HEK293 (cell line): ENCODE measurements around the gene AK5.

Experiments used
- CTCF ChIA-PET: fragments of 350-600 bp; formaldehyde crosslinking; extraction: SDS; loops from one replicate; lab custom pipeline; 2021; ENCODE audit warnings: antibody characterized with exemption; lab: Yijun Ruan, JAX
- POLR2A ChIA-PET: fragments of 300-600 bp; formaldehyde crosslinking; extraction: SDS; loops from one replicate; lab custom pipeline; 2020; ENCODE audit warnings: antibody characterized with exemption, inconsistent platforms; lab: Yijun Ruan, JAX
- H3K27ac ChIP-seq: fragments of 200-500 bp; sonication (Bioruptor generic); 2 replicates; pipeline ENCODE4 v1.5.1; 2014; ENCODE audit warnings: low read depth, low read length, control low read depth, inconsistent platforms; ENCODE audit errors: extremely low read depth
- H3K36me3 ChIP-seq, 2 experiments: fragments of 200-500 bp in 1 of 2; sonication (Bioruptor generic) in 1 of 2; 1 replicate in 1 of 2; 2 replicates in 1 of 2; pipeline ENCODE4 v1.5.1; 2014 to 2017; ENCODE audit warnings: inconsistent platforms in 2 of 2, low read length in 2 of 2; ENCODE audit not compliant: control insufficient read depth in 2 of 2, insufficient read depth in 1 of 2
- H3K4me1 ChIP-seq: fragments of 200-500 bp; sonication (Bioruptor generic); 2 replicates; pipeline ENCODE4 v1.5.1; 2014; ENCODE audit warnings: mild to moderate bottlenecking, low read length, inconsistent platforms; ENCODE audit not compliant: control insufficient read depth, insufficient read depth
- H3K4me3 ChIP-seq: 2 replicates; pipeline ENCODE4 v1.5.1; 2011; ENCODE audit warnings: low read depth, mild to moderate bottlenecking, control low read depth, low read length, moderate library complexity
- H3K9me3 ChIP-seq: fragments of 200-500 bp; sonication (Bioruptor generic); 2 replicates; pipeline ENCODE4 v1.5.1; 2014; ENCODE audit warnings: low read depth, low read length, inconsistent platforms; ENCODE audit not compliant: control insufficient read depth, insufficient read depth
- AEBP2 ChIP-seq: fragments of 450-650 bp; formaldehyde crosslinking; IDR thresholded peaks from 2 replicates; pipeline ENCODE4 v1.5.1; 2016; ENCODE audit warnings: missing biosample characterization, missing genetic modification characterization, borderline replicate concordance
- PATZ1 ChIP-seq: fragments of 450-650 bp; formaldehyde crosslinking; IDR thresholded peaks from 2 replicates; pipeline ENCODE4 v1.5.1; 2016; ENCODE audit warnings: missing biosample characterization, missing genetic modification characterization
- PRDM4 ChIP-seq: fragments of 450-650 bp; formaldehyde crosslinking; IDR thresholded peaks from 2 replicates; pipeline ENCODE4 v1.5.1; 2017; ENCODE audit warnings: missing biosample characterization, missing genetic modification characterization
- PRDM6 ChIP-seq: fragments of 450-650 bp; formaldehyde crosslinking; IDR thresholded peaks from 2 replicates; pipeline ENCODE4 v1.5.1; 2017; ENCODE audit warnings: missing biosample characterization, missing genetic modification characterization
- TCF7L2 ChIP-seq: IDR thresholded peaks from 2 replicates; pipeline ENCODE4 v1.6.1; 2011; ENCODE audit warnings: low read depth, mild to moderate bottlenecking, inconsistent platforms, low read length, moderate library complexity, borderline replicate concordance
- ZBTB17 ChIP-seq: fragments of 450-650 bp; formaldehyde crosslinking; IDR thresholded peaks from 2 replicates; pipeline ENCODE4 v1.5.1; 2016; ENCODE audit warnings: missing biosample characterization, missing genetic modification characterization
- ZIC2 ChIP-seq: fragments of 450-650 bp; formaldehyde crosslinking; IDR thresholded peaks from 2 replicates; pipeline ENCODE4 v1.5.1; 2016; ENCODE audit warnings: missing biosample characterization, missing genetic modification characterization
- ZNF155 ChIP-seq: fragments of 450-650 bp; formaldehyde crosslinking; IDR thresholded peaks from 2 replicates; pipeline ENCODE4 v1.5.1; 2016; ENCODE audit warnings: missing biosample characterization, missing genetic modification characterization
- ZNF174 ChIP-seq: fragments of 450-650 bp; formaldehyde crosslinking; IDR thresholded peaks from 2 replicates; pipeline ENCODE4 v1.5.0; 2017; ENCODE audit warnings: missing biosample characterization, mild to moderate bottlenecking, missing genetic modification characterization
- ZNF324 ChIP-seq: fragments of 450-650 bp; formaldehyde crosslinking; IDR thresholded peaks from 2 replicates; pipeline ENCODE4 v1.5.1; 2016; ENCODE audit warnings: missing biosample characterization, missing genetic modification characterization
- ZNF561 ChIP-seq: fragments of 450-650 bp; IDR thresholded peaks from 2 replicates; pipeline ENCODE4 v1.5.1; 2018; ENCODE audit warnings: missing biosample characterization, missing genetic modification characterization, borderline replicate concordance
- ZNF585B ChIP-seq: fragments of 450-650 bp; formaldehyde crosslinking; IDR thresholded peaks from 2 replicates; pipeline ENCODE4 v1.5.1; 2016; ENCODE audit warnings: missing biosample characterization, missing genetic modification characterization
- ZNF623 ChIP-seq: fragments of 450-650 bp; formaldehyde crosslinking; IDR thresholded peaks from 2 replicates; pipeline ENCODE4 v1.5.1; 2016; ENCODE audit warnings: missing biosample characterization, missing genetic modification characterization
- ZSCAN30 ChIP-seq: fragments of 450-650 bp; IDR thresholded peaks from 2 replicates; pipeline ENCODE4 v1.5.1; 2018; ENCODE audit warnings: missing biosample characterization, mild to moderate bottlenecking, missing genetic modification characterization, moderate library complexity

Gene AK5

GRCh38 chr1:77253211-77253610, 28.6 kb upstream of the AK5 start (continued):
- no peak for TF ChIP-seq ZNF623 (tag by site-specific recombination)
- no peak for TF ChIP-seq TCF7L2
- no peak for TF ChIP-seq ZSCAN30 (tag by site-specific recombination)
- TF ChIP-seq PRDM6 (tag by site-specific recombination), result no peak
- no peak for TF ChIP-seq ZNF561 (tag by site-specific recombination)
- no peak for TF ChIP-seq PRDM4
- TF ChIP-seq PATZ1 (tag by site-specific recombination), result no peak

GRCh38 chr1:77263708-77264107, 18.1 kb upstream of the AK5 start:
- H3K27ac ChIP-seq, result no peak overlapping the region
- no peak for TF ChIP-seq TCF7L2
- no peak for TF ChIP-seq AEBP2 (tag by site-specific recombination)
- no peak for TF ChIP-seq ZNF155 (tag by site-specific recombination)
- TF ChIP-seq ZNF174, result no peak
- peak; percentile 42; the same call in 1 of the 2 replicates for TF ChIP-seq ZBTB17 (tag by site-specific recombination)
- TF ChIP-seq ZNF324 (tag by site-specific recombination), result no peak
- no peaks in the 10 kb centered on the region for H3K9me3 ChIP-seq
- no peaks in the 10 kb centered on the region for H3K4me1 ChIP-seq
- CTCF ChIA-PET, result no interaction called here
- no peaks in the 10 kb centered on the region for H3K36me3 ChIP-seq
- H3K4me3 ChIP-seq, result no peak overlapping the region
- POLR2A ChIA-PET, result no interaction called here

GRCh38 chr1:77265180-77265579, 16.6 kb upstream of the AK5 start:
- Histone ChIP-seq H3K27ac (no peak overlapping the region), H3K4me3 (no peak overlapping the region), H3K9me3 (no peaks in the 10 kb centered on the region), H3K4me1 (no peaks in the 10 kb centered on the region)
- POLR2A ChIA-PET, result no interaction called here
- TF ChIP-seq ZIC2 (tag by site-specific recombination), result peak; percentile 90
- TF ChIP-seq ZNF585B (tag by site-specific recombination), result no peak
- TF ChIP-seq, all 188 proteins: peak for 1
- H3K36me3 ChIP-seq, result no peaks in the 10 kb centered on the region
- CTCF ChIA-PET, result interaction anchor here (0.6 kb wide), 1 partner anchor 869 kb away, joined by 4 read pairs; no protein-coding TSS in a partner anchor
